Progenitor cell of endocrine pancreas (in vitro differentiated cells): Measurements from ENCODE around the gene DAP. TPM values are rescaled to one million over a fixed set of nuclear protein-coding genes. Genes with fewer than 3 reads are reported as not detected.

ENCODE experiments used
- DNase-seq: peaks from one replicate; pipeline ENCODE4 v3.0.0; 2021; ENCODE audit warnings: low spot score; ENCODE audit not compliant: unreplicated experiment
- H3K27ac Mint-ChIP-seq: 2 replicates; pipeline ENCODE4 v1.8.0; 2021; ENCODE audit warnings: mild to moderate bottlenecking, moderate library complexity, mixed read lengths
- H3K27me3 Mint-ChIP-seq: 2 replicates; pipeline ENCODE4 v1.8.0; 2021; ENCODE audit warnings: mixed read lengths
- H3K36me3 Mint-ChIP-seq: 2 replicates; pipeline ENCODE4 v1.8.0; 2022; ENCODE audit warnings: mixed read lengths; ENCODE audit not compliant: insufficient read depth
- H3K4me1 Mint-ChIP-seq: 2 replicates; pipeline ENCODE4 v1.8.0; 2021; ENCODE audit warnings: low read depth, mixed read lengths
- H3K4me3 Mint-ChIP-seq: 2 replicates; pipeline ENCODE4 v1.8.0; 2021; ENCODE audit warnings: low read depth, mild to moderate bottlenecking, moderate library complexity, mixed read lengths
- H3K9me3 Mint-ChIP-seq: 2 replicates; pipeline ENCODE4 v1.8.0; 2021; ENCODE audit warnings: low read depth, mixed read lengths
- total RNA-seq: library from RNA; stranded (reverse); gene quantifications from 2 replicates; pipeline ENCODE4 v1.2.1, GENCODE V29; 2021
- TF ChIP-seq, protein P1 (sequence below): fragments of 200-600 bp; sonication (generic); IDR thresholded peaks from one replicate; pipeline ENCODE4 v1.5.0; 2021; ENCODE audit warnings: antibody characterized with exemption, mild to moderate bottlenecking; ENCODE audit not compliant: unreplicated experiment

The DAP gene
- total RNA-seq, 1 donor from 2014 or later, result 91.1 TPM

DNA sequence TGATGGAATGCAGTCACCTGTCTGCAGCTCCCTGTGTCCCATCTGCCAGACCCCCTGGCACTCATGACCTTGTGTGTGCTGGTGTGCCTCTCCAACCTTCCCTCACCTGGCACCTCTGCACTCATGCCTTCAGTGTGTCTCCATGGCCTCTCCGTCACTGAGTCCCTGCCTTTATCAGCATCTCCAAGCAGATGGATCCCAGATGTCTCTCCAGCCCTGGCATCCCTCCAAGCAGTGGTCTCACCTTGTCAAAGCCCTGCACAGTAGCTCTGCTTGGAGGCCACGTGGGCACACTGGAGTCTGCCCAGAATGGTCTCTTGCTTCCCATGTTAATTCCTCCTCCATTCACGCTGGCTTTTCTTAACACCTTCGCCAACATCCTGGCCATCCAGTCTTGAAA lies 84.8 kb downstream of the DAP start:
- H3K27ac Mint-ChIP-seq, result peak overlapping the region; percentile 74

GRCh38 chr5:10675177-10675700 lies 85.8 kb downstream of the DAP start:
- DNase-seq, result no peak
- no peaks in the 10 kb centered on the region for H3K9me3 Mint-ChIP-seq

More for the DNA sequence above, 84.8 kb downstream of the DAP start:
- no peaks in the 10 kb centered on the region for H3K9me3 Mint-ChIP-seq
- no peaks in the 10 kb centered on the region for H3K4me1 Mint-ChIP-seq
- H3K4me3 Mint-ChIP-seq, result no peak overlapping the region
- DNase-seq, result no peak
- TF ChIP-seq, protein P1, sequence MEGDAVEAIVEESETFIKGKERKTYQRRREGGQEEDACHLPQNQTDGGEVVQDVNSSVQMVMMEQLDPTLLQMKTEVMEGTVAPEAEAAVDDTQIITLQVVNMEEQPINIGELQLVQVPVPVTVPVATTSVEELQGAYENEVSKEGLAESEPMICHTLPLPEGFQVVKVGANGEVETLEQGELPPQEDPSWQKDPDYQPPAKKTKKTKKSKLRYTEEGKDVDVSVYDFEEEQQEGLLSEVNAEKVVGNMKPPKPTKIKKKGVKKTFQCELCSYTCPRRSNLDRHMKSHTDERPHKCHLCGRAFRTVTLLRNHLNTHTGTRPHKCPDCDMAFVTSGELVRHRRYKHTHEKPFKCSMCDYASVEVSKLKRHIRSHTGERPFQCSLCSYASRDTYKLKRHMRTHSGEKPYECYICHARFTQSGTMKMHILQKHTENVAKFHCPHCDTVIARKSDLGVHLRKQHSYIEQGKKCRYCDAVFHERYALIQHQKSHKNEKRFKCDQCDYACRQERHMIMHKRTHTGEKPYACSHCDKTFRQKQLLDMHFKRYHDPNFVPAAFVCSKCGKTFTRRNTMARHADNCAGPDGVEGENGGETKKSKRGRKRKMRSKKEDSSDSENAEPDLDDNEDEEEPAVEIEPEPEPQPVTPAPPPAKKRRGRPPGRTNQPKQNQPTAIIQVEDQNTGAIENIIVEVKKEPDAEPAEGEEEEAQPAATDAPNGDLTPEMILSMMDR, result no peak
- H3K36me3 Mint-ChIP-seq, result peaks cover 18% of the 10 kb centered on the region
- peaks cover 7% of the 10 kb centered on the region for H3K27me3 Mint-ChIP-seq

DNA sequence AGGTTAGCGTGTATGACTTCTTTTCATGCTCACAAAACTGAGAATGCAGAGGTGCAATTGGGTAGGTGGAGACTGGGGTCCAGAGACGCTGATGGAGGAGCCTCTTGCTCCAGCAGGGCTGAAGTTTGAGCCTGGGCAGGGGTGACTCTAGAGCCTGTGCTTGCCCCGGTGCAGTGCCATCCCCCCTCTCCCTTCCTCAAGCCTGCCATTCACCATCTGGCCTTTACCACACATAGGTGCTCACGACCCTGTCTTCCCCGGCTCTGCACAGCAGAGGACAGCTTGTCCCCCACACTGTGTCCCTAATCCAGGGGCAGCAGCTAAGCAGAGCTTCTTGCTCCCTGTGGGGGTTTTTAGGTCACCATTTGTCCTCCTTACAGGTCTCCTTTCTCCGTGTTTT lies 86.5 kb downstream of the DAP start:
- no peak for DNase-seq
- H3K4me3 Mint-ChIP-seq, result no peak overlapping the region
- peaks cover 11% of the 10 kb centered on the region for H3K27me3 Mint-ChIP-seq
- no peaks in the 10 kb centered on the region for H3K4me1 Mint-ChIP-seq
- H3K27ac Mint-ChIP-seq, result no peak overlapping the region
- no peaks in the 10 kb centered on the region for H3K9me3 Mint-ChIP-seq
- TF ChIP-seq, protein P1, result no peak
- H3K36me3 Mint-ChIP-seq, result peaks cover 15% of the 10 kb centered on the region

More at GRCh38 chr5:10675177-10675700, 85.8 kb downstream of the DAP start:
- no peak overlapping the region for H3K27ac Mint-ChIP-seq
- peaks cover 17% of the 10 kb centered on the region for H3K36me3 Mint-ChIP-seq
- no peaks in the 10 kb centered on the region for H3K4me1 Mint-ChIP-seq
- TF ChIP-seq, protein P1, result no peak
- H3K27me3 Mint-ChIP-seq, result peaks cover 11% of the 10 kb centered on the region
- no peak overlapping the region for H3K4me3 Mint-ChIP-seq

DNA sequence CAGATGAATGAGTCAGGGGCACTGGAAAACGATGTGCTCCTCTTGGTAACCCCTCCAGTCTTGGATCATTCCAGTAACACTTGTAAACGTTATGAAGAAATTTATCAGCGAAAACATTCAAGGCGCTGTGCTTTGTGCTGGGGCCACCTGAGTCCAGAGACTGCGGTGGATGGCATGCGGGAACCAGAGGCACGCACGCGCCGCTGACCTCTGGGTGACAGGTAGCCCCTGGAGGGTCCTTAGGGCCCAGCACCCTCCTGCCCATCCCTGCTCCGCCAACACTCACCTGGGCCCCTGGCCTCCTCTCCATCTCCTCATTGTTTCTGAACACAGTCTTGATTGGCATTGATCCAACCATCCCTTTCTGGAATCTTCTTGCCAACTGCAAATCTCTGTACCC lies 86.9 kb downstream of the DAP start:
- TF ChIP-seq, protein P1, result no peak
- Mint-ChIP-seq H3K27ac (no peak overlapping the region), H3K9me3 (no peaks in the 10 kb centered on the region)

GRCh38 chr5:10673407-10673806 lies 87.6 kb downstream of the DAP start:
- DNase-seq, result no peak
- TF ChIP-seq, protein P1, result no peak
- Mint-ChIP-seq H3K27ac (no peak overlapping the region), H3K9me3 (no peaks in the 10 kb centered on the region), H3K4me1 (no peaks in the 10 kb centered on the region), H3K4me3 (no peak overlapping the region), H3K27me3 (peaks cover 11% of the 10 kb centered on the region), H3K36me3 (peaks cover 15% of the 10 kb centered on the region)

More for the DNA sequence above, 86.9 kb downstream of the DAP start:
- H3K4me1 Mint-ChIP-seq, result no peaks in the 10 kb centered on the region
- no peak overlapping the region for H3K4me3 Mint-ChIP-seq
- DNase-seq, result no peak
- peaks cover 11% of the 10 kb centered on the region for H3K27me3 Mint-ChIP-seq
- peaks cover 15% of the 10 kb centered on the region for H3K36me3 Mint-ChIP-seq
